ENCODE results near the gene HYLS1.

GRCh38 chr11:125887373-125888324, at the start of gene HYLS1:
- TF ChIP-seq CTCF (IDR thresholded peaks at IDR 0.05): peak; percentile 10 to 42 (median 26)
- peak; percentile 68 to 72 for TF ChIP-seq POLR2A (IDR thresholded peaks at IDR 0.05)
